ENCODE data around the gene IGSF21. TPM values are rescaled to one million over a fixed set of nuclear protein-coding genes. Genes with fewer than 3 reads are reported as not detected.

The IGSF21 gene
- total and polyA plus RNA-seq, 2 donors (not counting 1 experiment from before 2014, with no cell fraction given), result not detected

DNA sequence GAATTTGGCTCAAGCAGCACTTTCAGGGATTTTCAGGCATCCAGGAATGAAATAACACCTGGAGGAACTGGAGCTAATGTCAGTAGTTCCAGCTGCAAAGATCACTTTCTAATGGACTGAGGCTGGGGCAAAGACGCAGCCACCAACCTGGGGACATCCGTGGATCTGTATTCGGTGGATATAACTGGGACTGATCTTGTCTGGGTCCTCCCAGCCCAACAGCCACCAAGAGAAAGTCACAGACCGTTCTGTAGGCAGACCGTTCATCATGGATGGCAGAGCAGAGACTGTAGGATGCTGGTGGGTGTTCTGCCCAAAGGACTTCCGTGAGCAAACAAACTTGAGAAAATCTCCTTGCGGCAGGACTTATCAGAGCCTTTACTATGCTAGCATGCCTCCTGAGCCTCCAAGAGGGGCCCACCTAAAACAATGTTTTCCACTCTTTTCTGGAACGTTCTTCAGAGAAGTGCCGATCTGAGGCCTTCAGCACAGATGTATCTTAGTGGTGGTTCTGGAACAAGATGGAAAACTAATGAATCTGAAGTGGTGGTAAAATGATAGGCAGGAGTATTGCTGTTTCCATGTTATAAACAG is 287.1 kb downstream of the IGSF21 start:
- Mint-ChIP-seq H3K9me3 (ENCODE audit: insufficient read depth) (no peaks in the 10 kb centered on the region), H3K4me3 (no peak overlapping the region), H3K4me1 (no peaks in the 10 kb centered on the region), H3K27me3 (peaks cover 18% of the 10 kb centered on the region), H3K27ac (no peak overlapping the region)
- peaks cover 0 to 4% (median 2%) of the 10 kb centered on the region in 4 experiments for H3K27me3 ChIP-seq (replicated peaks in 1 of 4; ENCODE audit: control extremely low read depth in 1 of 4, control insufficient read depth in 3 of 4, insufficient read depth in 4 of 4, low read length in 3 of 4)
- H3K79me2 ChIP-seq (ENCODE audit: control insufficient read depth, insufficient read depth, low read length), result no peaks in the 10 kb centered on the region
- H3K27ac ChIP-seq (ENCODE audit: low read length in 2 of 2), result no peak overlapping the region
- DNase-seq, result no peak
- no peak overlapping the region for H3K9ac ChIP-seq (ENCODE audit: low read length)
- H3K4me1 ChIP-seq (ENCODE audit: control insufficient read depth in 2 of 2, insufficient read depth in 2 of 2, low read length in 2 of 2), result no peaks in the 10 kb centered on the region
- intact Hi-C loops (cut with micrococcal nuclease), result no loop called here
- ATAC-seq (ENCODE audit: low read depth), result no peak
- H4K20me1 ChIP-seq (ENCODE audit: control insufficient read depth, insufficient read depth, low read length, poor library complexity, severe bottlenecking), result no peaks in the 10 kb centered on the region
- H3K4me3 ChIP-seq (ENCODE audit: control extremely low read depth in 1 of 5, extremely low read depth in 1 of 5, insufficient read depth in 1 of 5, low read depth in 2 of 5, low read length in 4 of 5), result no peak overlapping the region
- POLR2A ChIA-PET, result no interaction called here
- H3K9me3 ChIP-seq (ENCODE audit: control extremely low read depth in 1 of 3, control insufficient read depth in 2 of 3, insufficient read depth in 1 of 3, low read length in 2 of 3), result peaks cover 0 to 7% (median 0%) of the 10 kb centered on the region in 3 donors
- H3K36me3 ChIP-seq (replicated peaks in 1 of 2; ENCODE audit: control extremely low read depth in 1 of 2, control insufficient read depth in 1 of 2, extremely low read depth in 1 of 2, insufficient read depth in 2 of 2, low read length in 1 of 2), result no peaks in the 10 kb centered on the region
- WGBS (ENCODE audit: insufficient coverage), result 96% methylated on average over 7 of the region's 9 CpGs
- TF ChIP-seq EZH2 (IDR thresholded peaks at IDR 0.05; ENCODE audit: borderline replicate concordance, insufficient read depth, low read depth, low read length, poor library complexity, severe bottlenecking) (no peak), CTCF (IDR thresholded peaks at IDR 0.05) (no peak)
- no peak overlapping the region for H2AFZ ChIP-seq (ENCODE audit: insufficient read depth, low read depth, low read length, poor library complexity, severe bottlenecking)
- no peak overlapping the region for H3K4me2 ChIP-seq (replicated peaks; ENCODE audit: low read depth, low read length, poor library complexity, severe bottlenecking)
- CTCF ChIA-PET, result no interaction called here

DNA sequence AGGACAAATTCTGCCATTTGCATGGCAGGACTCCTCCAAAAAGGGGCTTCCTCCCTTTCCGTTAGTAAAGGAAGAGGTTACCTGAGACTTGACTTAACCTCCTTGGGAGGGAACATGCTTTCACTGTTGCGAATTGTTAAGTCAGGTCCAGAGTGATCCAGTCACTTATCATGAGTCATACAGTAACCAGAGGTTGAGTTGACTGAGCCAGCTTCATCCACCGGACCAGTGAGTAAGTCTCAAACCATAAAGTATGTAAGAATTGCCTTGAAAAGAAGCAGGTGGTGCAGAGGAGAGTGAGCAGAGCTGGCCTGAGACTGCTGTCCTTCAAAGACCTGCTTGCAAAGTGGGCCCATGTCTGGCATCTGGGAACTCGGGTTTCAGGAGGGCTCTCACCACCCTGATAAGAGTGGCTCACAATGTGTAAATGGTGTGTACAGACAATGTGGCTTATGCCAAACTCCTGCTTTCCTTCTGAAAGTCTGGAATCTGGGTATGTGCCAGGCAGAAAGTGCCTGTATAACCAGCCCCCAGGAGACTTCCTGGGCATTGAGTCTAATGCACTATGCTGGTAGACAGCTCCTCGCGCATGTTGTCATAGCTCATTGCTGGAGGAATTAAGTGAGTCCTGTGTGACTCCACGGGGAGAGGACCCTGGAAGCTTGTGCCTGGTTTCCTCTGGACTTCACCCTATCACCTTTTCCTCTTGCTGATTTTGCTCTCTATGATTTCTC is 288.8 kb downstream of the IGSF21 start:
- Histone ChIP-seq H3K4me1 (ENCODE audit: control insufficient read depth in 2 of 2, insufficient read depth in 2 of 2, low read length in 2 of 2) (no peaks in the 10 kb centered on the region), H3K9me3 (ENCODE audit: control extremely low read depth in 1 of 3, control insufficient read depth in 2 of 3, insufficient read depth in 1 of 3, low read length in 2 of 3) (peaks cover 0 to 7% (median 0%) of the 10 kb centered on the region in 3 donors), H4K20me1 (ENCODE audit: control insufficient read depth, insufficient read depth, low read length, poor library complexity, severe bottlenecking) (no peaks in the 10 kb centered on the region), H3K79me2 (ENCODE audit: control insufficient read depth, insufficient read depth, low read length) (no peaks in the 10 kb centered on the region), H3K4me3 (ENCODE audit: control extremely low read depth in 1 of 5, extremely low read depth in 1 of 5, insufficient read depth in 1 of 5, low read depth in 2 of 5, low read length in 4 of 5) (no peak overlapping the region), H3K4me2 (replicated peaks; ENCODE audit: low read depth, low read length, poor library complexity, severe bottlenecking) (no peak overlapping the region), H3K27me3 (replicated peaks in 1 of 4; ENCODE audit: control extremely low read depth in 1 of 4, control insufficient read depth in 3 of 4, insufficient read depth in 4 of 4, low read length in 3 of 4) (peaks cover 0 to 4% (median 2%) of the 10 kb centered on the region in 4 experiments), H3K9ac (ENCODE audit: low read length) (no peak overlapping the region), H3K36me3 (replicated peaks in 1 of 2; ENCODE audit: control extremely low read depth in 1 of 2, control insufficient read depth in 1 of 2, extremely low read depth in 1 of 2, insufficient read depth in 2 of 2, low read length in 1 of 2) (no peaks in the 10 kb centered on the region), H2AFZ (ENCODE audit: insufficient read depth, low read depth, low read length, poor library complexity, severe bottlenecking) (no peak overlapping the region), H3K27ac (ENCODE audit: low read length in 2 of 2) (no peak overlapping the region)
- DNase-seq (no peak), ATAC-seq (ENCODE audit: low read depth) (no peak)
- Mint-ChIP-seq H3K27me3 (peaks cover 26% of the 10 kb centered on the region), H3K9me3 (ENCODE audit: insufficient read depth) (no peaks in the 10 kb centered on the region), H3K27ac (no peak overlapping the region), H3K4me3 (no peak overlapping the region), H3K4me1 (no peaks in the 10 kb centered on the region)
- WGBS (ENCODE audit: insufficient coverage), result 78% methylated on average over 7 of the region's 7 CpGs
- POLR2A ChIA-PET, result no interaction called here
- intact Hi-C loops (cut with micrococcal nuclease), result no loop called here
- TF ChIP-seq EZH2 (IDR thresholded peaks at IDR 0.05; ENCODE audit: borderline replicate concordance, insufficient read depth, low read depth, low read length, poor library complexity, severe bottlenecking) (no peak), CTCF (IDR thresholded peaks at IDR 0.05) (no peak)
- CTCF ChIA-PET, result no interaction called here
